ENCODE data around the gene HADHB.
A peak's percentile ranks its signal among the peaks of the same experiment; 100 is the strongest.
"Not testable (repeated sequence)": the region's sequence is repeated elsewhere in the genome, so short reads cannot be mapped to it uniquely, and the experiment has no call there.

Gene HADHB

DNA sequence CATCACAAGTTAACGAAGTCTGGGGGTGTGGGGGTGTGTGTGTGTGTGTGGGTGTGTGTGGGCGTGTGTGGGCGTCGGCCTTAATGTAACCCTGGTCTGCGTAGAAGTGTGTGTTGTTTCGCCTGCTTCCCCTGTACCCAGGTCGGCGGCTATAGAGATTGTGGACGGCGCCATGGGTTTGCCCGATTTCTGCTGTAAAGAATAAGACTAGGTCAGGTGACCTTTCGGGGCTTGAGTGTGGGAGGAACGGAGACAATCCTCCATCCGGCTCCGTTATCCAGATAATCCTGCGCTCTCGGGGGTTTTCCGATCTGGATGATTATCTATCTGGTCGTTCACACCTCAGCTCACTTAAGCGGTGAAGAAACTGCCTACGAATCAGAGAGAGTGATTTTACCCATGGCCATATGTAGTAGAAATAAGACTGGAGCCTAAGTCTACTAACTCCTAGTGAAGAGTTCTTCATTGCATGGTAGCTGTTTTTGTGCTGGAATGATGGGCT, 543 bp downstream of the HADHB start:
- DNase-seq (ENCODE audit: low spot score): peak; percentile 7

DNA sequence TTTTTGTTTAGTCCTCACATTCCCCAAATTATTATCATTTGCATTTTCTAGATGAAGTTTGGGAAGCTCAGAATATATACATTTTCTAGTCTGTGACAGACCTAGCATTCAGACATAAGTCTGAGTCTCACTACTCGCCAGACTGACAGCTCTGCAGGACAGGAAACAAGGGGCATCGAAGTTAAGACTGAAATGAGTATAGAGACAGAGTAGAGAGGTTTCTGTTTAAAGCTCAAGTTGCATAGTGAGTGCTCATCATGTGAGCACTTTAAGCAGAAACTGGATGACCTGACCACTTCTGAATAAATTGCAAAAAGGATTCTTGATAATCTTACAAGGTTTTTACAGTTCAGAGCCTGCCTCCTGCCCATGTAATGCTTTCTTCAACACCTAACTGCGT, 1.1 kb downstream of the HADHB start:
- DNase-seq (ENCODE audit: low spot score): peak; percentile 13

DNA sequence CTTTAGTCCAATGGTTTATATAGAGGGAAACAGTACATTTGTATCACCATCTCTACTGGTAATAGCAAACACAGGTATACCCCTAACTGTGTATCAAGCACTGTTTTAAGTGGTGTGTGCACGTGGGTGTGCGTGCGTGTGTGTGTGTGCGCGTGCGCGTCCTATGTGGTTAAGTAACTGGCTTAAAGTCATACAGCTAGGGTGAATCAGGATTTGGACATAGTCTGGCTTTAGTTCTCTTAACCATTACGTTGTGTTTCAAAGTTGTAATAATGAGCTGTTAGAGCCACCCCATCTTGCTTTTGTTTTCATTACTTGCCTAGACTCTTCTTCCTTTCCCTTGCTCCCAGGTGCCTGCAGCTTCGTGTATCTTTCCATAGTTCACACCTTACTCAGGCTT, 2.1 kb downstream of the HADHB start:
- no peak for DNase-seq (ENCODE audit: low spot score)

DNA sequence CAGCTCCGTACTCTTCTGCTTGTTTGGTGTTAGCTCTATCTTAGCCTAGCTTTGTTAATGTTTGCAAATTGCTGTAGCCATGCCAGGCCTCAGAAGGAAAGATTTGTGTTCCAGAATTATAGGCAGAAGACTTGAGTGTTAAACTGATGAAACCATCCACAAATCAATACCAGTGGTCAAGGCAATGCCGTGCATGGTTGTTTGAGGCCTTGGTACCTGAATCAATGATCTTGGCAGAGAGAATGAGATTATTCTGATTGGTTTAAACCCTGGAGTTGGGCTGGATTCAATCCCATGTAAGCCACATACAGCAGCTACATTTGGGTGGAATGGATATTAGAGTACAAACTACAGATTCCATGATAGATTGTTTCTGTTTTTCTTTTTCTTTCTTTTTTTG, 4.9 kb downstream of the HADHB start:
- no peak for DNase-seq (ENCODE audit: low spot score)

DNA sequence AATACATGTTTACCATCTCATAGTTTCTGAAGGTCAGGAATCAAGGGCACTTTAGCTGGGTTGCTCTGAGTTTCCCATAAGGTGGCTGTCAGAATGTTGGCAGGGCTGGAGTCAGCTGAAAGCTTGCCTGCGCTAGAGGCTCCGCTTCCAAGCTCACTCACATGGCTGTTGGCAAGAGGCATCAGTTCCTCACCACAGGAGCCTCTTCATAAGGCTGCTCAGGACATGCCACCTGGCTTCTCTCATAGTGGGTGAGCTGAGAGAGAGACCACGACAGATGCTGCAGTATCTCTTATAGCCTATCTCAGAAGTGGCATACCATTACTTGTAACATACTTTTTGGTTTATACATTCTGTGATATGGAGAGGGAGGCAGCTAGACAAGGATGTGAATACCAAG, 7.2 kb downstream of the HADHB start:
- no peak for DNase-seq (ENCODE audit: low spot score)

DNA sequence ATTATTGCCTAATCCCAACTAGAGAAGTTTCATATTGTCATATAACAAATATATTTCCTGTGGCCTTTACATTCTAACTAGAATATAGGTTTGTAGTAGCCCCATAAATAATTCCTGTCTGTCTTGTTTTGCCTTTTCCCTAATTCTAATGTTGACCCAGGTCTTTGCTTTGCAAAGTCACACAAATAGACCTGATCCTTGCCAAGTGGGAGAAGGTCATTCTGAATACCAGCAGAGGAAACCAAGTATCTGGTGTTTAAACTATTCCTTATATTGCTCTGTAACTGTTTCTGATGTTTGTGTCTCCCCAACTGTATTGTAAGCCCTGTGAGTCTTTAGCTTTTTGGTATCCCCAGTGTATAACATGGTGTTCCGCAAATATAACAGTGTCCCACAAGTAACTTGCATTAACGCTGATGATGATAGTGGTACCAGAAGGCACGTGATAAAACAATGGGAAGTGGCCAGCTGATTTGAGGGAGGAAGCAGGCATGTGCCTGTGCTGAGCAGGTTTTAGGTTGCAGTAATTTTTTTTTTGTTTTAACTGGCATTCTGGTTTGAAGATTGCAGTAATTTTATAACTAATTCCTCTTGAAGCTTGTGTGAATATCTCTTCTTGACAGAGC, 11.1 kb downstream of the HADHB start:
- no peak for DNase-seq (ENCODE audit: low spot score)

DNA sequence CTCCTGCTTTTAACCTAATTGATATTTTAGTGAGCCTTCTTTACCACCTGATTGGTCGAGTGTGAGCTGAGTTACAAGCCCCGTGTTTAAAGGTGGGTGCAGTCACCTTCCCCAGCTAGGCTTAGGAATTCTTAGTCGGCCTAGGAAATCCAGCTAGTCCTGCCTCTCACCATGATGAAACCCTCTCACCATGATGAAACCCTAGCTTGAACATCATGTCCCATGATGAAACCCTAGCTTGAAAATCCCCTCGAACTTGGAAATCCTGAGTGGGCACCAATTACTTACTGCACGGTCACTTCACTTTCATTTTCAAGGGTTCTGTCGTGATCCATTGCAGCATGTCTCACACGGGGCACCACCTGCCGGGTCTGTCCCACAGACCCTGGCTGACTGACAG, 14.1 kb downstream of the HADHB start:
- DNase-seq (ENCODE audit: low spot score): not testable (repeated sequence)

DNA sequence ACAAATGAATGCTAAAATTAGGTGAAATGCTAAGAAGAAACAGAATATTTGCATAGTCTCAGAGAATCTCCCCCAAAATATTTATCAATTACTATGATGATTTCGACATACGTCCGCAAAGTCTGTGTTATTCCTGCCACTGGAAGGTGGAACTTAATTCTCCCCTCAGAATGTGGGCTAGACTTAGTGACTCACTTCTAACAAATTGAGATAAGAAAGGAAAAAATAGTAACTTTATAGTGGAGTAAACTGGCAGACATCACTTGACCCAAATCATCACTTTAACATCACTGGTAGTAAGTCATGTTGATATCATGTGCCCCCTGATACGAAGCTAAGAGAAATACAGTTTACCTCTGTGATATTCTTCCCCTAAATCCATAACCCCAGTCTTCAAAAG, 23.5 kb downstream of the HADHB start:
- no peak for DNase-seq (ENCODE audit: low spot score)

DNA sequence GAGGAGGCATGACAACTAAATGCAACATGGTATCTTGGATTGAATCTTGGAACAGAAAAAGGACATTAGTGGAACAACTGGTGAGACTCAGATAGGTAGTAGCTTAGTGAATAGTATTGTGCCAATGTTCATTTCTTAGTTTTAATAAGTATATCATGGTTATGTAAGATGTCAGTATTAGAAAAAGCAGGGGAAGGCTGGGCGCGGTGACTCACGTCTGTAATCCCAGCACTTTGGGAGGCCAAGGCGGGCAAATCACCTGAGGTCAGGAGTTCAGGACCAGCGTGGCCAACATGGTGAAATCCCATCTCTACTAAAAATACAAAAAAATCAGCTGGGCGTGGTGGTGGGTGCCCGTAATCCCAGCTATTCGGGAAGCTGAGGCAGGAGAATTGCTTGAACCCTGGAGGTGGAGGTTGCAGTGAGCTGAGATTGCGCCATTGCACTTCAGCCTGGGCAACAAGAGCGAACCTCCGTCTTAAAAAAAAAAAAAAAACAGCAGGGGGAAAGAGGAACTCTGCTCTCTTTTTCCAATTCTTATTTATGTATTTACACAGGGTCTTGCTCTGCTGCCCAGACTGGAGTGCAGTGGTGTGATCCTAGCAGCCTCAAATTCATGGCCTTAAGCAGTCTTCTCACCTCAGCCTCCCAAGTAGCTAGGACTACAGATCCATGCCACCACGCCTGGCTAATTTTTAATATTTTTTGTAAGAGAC, 24.1 kb downstream of the HADHB start:
- not testable (repeated sequence) for DNase-seq (ENCODE audit: low spot score)

DNA sequence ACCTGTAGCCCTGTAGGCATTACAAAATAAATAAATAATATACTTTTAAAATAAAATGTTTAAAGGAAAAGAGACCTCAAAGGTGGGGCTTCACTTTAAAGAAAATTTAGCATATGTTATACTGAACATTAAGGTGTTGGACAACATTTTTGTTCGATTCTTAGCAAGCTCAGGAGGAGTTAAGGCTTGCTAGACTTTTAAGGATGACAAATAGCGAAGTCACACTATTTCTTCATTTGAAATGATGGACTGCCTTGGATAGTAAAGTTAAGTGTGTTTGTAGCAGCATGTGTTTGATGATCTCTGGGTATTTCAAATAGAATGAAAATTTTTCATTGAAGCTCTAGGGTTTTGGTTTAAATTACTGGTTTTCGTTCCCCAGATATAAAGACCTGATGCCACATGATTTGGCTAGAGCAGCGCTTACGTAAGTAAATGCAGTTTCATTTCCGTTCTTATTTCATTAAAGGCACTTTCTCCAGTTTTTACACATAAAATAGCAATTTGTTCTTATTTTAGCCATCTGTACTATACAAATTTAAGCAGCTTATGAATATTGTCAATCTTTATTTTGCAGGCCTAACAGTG, 24.9 kb downstream of the HADHB start:
- no peak for DNase-seq (ENCODE audit: low spot score)

DNA sequence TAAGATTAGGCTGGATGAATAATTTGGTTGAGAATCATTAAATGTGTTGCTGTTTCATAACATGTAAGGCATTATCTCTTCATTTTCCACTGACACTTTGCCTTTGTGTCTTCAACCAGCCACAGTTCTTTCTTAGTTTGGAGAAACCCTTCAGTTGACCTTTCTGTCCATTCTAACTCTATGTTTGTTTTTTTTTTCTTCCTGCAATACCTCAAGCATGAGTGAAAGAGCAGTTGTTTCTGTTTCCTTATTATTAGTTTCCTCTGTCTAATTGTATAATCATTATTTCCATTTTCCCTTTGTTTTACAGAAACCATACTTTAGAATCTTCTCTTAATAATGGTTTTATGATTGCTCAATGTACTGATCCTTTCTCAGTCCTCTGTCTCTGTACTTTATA, 25.6 kb downstream of the HADHB start:
- DNase-seq (ENCODE audit: low spot score): no peak

DNA sequence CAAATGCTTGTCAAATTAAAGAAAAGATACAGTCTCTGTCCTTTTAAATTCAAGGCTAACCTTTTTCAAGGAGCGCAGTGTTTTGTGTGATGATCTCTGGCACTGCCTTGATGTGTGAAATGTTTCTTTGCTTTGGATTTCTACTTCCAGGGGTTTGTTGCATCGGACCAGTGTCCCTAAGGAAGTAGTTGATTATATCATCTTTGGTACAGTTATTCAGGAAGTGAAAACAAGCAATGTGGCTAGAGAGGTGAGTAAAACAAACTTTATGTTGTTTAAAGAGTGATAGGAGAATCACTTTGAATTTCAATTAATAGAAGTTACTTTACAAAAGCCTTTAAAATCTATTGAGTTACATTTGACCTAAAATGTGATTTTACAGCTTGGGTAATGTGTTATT, 28.8 kb downstream of the HADHB start:
- DNase-seq (ENCODE audit: low spot score): no peak

DNA sequence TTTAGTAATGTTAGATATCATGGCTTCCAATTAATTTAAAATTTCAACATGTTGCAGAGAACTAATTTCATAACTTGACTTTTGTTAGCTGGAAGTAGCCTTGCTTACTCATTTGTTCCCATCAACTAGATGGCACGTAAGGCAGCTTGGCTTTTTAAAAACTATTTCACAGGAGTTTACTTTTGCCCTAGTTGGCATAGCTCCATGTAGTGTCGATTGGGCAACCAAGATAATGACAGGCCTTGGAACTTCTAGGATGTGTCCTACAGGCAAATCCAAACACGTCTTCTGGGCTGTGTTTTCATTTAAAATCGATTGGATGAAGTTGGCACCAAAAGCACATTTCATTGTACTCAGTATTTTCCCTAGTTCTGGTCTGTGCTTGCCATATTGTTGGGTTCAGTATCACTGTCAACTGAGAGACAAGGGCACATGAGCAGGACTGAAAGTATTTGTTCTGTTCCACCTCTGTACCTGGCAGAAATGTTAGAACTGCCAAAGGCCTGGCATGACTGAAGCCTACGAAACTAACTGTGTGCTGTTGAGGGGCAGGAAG, 29.4 kb downstream of the HADHB start:
- no peak for DNase-seq (ENCODE audit: low spot score)

DNA sequence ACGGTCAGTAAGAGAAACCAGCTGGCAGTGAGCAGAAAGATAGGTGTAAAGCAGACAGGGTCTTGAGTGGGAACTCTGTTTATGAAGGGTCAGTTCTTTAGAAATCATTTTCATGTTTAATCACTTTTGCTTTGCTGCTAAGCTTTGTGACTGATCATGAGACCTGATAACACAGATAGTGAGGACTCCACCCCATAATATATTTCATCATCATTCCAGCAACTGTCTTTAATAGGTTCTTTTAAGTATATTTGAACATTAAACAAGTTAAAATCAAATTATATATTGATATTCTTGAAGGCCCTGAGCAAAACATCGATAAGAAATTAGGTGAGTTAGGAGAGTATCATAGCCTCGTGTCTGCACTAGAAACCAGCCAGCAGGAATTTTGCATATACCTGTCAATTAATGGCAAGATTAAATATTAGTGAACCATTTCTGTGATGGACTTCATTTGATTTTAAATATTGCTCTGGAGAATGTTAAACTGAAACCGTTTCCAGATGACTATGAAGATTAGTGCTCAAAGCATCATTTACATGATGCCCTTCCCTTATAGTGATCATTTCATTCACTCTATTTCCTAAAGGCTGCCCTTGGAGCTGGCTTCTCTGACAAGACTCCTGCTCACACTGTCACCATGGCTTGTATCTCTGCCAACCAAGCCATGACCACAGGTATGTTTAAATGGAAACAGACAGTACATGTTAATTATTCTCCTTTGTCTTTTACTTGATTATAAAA, 31.9 kb downstream of the HADHB start:
- DNase-seq (ENCODE audit: low spot score): no peak

DNA sequence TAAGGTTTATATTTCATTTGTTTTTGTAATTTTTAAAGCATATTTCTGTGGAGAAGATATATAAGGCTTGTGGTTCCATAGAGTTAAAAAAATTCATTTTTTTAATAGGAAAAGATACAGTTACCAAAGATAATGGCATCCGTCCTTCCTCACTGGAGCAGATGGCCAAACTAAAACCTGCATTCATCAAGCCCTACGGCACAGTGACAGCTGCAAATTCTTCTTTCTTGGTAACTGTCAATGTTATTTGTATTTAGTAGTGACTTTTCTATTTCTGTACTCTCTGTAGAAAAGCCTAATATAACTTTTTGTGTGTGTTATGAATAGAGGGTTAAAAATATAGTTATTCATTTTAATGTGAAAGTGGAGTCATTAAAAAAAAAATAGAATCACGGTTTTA, 35.1 kb downstream of the HADHB start:
- DNase-seq (ENCODE audit: low spot score): no peak

DNA sequence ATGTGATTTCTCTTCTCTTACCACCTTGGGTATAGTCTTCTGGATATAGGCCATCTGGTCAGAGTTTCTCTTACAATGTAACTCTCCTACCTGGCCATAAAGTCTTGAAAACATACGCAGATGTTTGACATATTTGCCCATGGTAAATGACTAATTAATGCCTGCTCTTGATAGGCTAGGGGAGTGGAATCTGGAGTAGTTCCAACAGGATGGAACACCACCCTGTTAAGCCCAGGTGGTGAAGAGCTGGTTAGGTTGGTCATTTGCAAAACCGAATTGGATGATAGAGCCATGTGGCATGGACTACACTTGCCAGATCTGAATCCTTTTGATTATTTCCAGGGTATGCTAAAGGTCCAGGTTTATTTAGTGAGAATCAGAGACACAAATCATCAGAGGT, 36.5 kb downstream of the HADHB start:
- no peak for DNase-seq (ENCODE audit: low spot score)

DNA sequence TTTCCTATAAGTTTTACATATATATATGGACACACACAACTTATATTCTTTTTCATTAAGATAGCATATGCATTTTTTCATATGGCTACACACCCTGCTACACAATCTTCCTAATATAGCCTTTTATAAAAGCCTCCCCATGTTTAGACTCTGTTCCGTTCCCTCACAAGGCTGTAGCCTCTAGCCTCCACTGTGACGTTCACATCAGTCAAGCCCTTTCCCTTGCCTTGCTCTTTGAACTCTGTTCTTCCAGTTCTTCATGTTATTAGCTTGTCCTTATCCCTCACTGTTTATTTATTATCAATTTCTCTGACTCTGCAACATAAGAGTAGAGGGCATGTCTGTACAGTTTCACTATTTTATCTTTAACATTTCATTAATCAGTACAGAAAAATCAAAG, 38.9 kb downstream of the HADHB start:
- DNase-seq (ENCODE audit: low spot score): no peak

DNA sequence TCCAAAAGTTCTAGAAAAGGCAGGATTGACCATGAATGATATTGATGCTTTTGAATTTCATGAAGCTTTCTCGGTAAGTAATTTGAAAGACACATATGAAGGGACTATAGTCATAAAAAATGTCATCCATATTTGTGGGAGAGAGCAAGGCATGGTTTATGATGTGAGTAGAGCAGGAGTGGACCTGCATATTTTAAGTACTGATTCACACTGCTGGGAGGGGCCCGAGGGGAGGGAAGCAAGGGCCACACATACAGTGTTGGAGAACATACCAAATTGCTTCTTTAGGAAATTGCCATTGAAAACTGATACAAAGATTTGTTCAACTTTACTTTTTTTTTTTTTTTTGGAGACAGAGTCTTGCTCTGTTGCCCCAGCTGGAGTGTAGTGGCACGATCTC, 39.4 kb downstream of the HADHB start:
- DNase-seq (ENCODE audit: low spot score): no peak

DNA sequence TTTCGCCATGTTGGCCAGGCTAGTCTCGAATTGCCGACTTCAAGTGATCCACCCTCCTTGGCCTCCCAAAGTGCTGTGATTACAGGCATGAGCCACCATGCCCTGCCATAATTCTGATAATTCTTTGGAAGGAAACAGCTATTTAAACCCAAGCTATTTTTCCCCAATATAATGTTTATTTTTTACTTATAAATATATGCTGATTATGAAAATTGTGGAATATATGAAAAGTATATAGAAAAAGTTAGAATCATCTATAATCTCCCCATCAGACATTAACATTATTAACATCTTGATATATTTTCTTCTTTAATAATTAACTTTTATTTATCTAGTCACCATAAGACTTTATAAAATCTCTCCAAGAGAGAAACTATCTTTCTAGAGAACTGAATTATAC, 41.2 kb downstream of the HADHB start:
- no peak for DNase-seq (ENCODE audit: low spot score)

DNA sequence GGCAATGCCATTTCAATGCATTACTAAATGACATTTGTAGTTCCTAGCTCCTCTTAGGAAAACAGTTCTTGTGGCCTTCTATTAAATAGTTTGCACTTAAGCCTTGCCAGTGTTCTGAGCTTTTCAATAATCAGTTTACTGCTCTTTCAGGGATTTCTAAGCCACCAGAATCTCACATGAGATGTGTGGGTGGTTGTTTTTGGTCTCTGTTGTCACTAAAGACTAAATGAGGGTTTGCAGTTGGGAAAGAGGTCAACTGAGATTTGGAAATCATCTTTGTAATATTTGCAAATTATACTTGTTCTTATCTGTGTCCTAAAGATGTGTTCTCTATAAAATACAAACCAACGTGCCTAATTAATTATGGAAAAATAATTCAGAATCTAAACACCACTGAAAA, 45.3 kb downstream of the HADHB start:
- DNase-seq (ENCODE audit: low spot score): no peak

DNA sequence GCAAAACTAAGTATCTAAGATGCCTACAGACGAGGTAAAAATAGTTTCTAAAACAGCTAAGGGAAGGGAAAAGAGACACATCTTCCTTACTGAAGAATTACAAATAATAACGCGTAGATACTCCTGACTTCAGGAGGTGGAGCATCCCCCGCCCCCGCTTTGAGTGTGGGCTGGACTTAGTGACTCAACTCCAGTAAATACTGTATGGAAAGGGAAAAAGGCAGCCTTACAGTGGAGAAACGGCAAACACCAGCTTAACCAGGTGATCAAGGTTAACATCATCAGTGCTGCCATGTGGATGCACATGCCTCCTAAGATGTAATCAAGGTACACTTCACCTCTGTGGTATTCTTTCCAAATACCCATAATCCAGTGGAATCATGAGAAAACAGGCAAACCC, 47.9 kb downstream of the HADHB start:
- DNase-seq (ENCODE audit: low spot score): no peak

DNA sequence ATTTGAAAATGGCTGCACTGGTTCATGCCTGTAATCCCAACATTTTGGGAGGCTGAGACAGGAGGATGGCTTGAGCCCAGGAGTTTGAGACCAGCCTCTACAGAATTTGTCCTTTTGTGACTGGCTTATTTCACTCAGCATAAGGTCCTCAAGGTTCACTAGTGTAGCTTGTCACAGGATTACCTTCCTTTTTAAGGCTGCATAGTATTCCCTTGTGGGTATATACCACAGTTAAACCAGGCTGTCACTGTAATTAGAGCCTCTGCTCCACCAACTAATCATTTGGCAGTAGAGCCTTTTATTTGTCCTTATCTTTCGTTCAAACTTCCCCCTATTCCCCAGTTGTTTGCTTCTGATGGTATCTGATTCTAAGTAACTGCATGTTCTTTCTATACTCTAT, 50.8 kb downstream of the HADHB start:
- no peak for DNase-seq (ENCODE audit: low spot score)

DNA sequence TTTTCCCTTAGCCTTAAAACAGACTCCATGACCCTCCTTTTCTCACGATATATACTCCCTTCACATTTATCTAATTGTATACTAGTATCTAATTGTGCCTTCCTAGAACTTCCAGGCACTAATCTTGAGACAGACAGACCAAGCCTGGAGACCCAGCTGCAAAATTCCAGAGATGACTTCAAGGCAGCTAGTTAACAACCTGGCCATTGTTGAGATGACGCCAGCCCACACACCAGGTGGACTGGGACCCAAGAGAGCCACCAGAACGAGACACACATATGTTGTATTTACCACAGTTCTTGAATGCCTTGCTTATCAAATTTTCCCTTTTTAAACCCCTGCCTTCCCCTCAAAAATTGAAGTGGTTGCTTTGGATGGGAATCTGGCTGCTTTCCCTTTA, 52.3 kb downstream of the HADHB start:
- DNase-seq (ENCODE audit: low spot score): no peak

Data from kidney capillary endothelial cell (primary cell).